SH-SY5Y (cell line): ENCODE measurements around the gene COPRS.

Source experiments
- GATA2 ChIP-seq: IDR thresholded peaks from 2 replicates; pipeline ENCODE4 v1.6.1; 2011; ENCODE audit warnings: mild to moderate bottlenecking, low read depth, low read length
- GATA3 ChIP-seq: IDR thresholded peaks from 2 replicates; pipeline ENCODE4 v1.6.1; 2011; ENCODE audit warnings: low read depth, mild to moderate bottlenecking, low read length, moderate library complexity

DNA sequence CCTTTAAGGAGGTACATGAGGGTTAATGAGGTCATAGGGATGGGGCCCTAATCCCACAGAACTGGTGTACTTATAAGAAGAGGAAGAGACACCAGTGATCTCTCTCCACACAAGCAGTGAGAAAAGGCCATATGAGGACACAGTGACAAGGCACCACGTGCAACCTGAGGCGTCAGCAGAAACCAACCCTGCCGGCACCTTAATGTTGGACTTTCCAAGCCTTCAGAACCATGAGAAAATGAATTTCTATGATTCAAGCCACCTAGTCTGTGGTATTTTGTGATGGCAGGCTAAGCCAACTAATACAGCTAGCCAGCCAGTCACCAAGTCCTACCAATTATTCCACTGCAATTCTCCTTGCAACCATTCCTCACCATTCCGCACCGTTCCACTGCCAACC lies 39.5 kb downstream of the COPRS start:
- TF ChIP-seq GATA2 (no peak), GATA3 (no peak)
